NCI-H82 treated with DMSO at 0.1 percent for 48 hours (cell line): ENCODE measurements around the gene PACRG.

Experiments used
- DNase-seq: peaks from one replicate; lab custom pipeline; 2025; ENCODE audit not compliant: unreplicated experiment; lab: John Stamatoyannopoulos, UW

Gene PACRG

GRCh38 chr6:163229050-163229449 lies 501.3 kb downstream of the PACRG start:
- no peak for DNase-seq

- DNase-seq, result no peak
Observed at GRCh38 chr6:163230901-163231300, 503.1 kb downstream of the PACRG start.

DNA sequence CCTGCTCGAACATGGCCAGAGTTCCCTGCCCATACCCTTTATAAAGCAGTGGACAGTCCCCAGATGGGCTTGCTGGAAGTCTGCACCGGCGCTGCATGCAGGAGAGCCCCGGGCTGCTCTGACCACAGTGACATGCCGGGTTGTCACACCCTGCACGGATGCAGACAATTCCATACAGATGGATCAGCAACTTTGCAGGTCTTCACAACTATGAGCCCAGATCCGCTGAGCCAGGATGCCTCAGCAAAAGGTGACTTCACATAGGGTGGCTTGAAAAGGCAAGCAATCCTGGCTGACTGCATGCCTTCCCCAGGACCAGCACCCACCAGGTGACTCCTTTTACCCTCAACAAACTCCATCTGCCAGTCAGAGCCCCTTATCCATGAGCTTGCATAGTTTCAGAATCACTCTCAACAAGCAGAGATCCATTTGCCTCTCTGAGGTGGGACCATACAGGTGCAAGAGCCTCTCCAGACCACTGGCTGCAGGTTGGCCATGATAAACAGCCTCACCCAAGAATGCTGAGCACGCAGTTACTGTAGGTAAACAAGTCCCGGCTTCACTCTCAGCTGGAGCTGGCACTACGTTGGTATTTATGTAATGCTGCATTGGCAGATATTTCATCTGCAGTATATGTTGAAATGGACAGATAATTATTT lies 503.7 kb downstream of the PACRG start:
- no peak for DNase-seq

- no peak for DNase-seq
Observed at GRCh38 chr6:163232015-163232523, 504.3 kb downstream of the PACRG start.

- DNase-seq, result no peak
Observed at GRCh38 chr6:163232649-163233048, 504.9 kb downstream of the PACRG start.

- DNase-seq, result no peak
Observed at GRCh38 chr6:163237110-163237509, 509.3 kb downstream of the PACRG start.

DNA sequence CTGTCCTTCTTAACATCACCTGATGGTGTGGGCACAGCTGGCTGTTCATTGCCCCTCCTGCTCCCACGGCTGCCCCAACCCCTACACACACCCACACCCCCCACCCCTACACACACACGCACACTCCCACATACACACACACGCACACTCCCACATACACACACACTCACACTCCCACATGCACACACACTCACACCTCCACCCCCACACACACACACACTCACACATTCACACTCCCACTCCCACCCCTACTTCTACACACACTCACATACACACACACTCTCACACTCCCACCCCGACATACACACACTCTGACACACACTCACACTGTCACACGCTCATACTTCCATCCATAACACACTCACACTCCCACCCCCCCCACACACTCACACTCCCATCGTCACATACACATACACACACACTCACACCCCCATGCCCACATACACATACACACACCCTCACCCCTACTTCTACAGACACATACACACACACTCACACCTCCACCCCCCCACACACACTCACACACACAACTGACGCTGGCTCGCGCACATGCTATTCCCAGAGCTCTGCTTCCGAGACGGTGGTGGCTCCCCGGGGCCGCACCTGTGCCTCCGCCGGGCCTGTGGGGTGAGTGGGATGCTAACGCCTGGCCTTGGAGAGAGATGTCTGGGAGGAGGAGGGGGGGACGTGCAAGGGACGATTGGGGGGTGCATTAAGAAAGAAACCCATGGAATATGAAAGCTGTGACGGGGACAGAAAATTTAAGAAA lies 512.0 kb downstream of the PACRG start:
- DNase-seq, result no peak

DNA sequence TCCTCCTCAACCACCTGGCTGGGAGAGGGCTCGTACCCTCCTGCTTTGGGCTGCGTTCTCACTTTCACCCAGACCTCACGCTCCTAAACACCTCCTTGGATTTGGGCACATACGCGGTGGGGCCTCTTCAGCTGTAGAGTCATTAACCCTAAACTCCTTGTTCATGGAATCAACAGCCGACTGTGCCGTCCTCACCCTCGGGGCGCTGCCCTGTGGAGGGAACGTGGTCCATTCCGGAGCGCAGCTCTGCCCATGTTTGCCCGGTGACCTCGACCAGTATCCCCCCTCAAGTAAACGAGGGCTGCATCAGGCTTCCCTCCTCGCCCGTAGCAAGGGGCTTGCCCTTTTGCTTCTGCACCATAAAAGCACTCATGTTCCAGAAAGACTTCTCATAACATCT lies 512.8 kb downstream of the PACRG start:
- no peak for DNase-seq

DNA sequence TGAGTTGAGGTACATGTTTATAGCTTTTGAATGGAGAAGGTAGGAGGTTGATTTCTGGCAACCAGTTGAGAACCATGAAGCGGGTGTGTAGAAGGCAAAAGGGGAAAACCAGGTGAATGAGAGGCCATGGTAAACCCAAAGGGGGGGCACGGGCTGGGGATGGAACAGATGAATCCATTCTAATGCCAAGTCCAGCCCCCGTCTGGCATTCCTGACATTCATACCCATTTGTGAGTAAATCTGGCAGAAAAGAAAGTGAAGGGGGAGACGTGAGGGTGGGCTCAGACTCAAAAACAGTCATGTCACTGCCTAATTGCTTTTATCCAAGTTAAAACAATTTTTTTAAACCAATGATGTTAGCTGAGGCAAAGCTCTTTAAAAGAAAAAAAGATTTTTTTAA lies 513.9 kb downstream of the PACRG start:
- DNase-seq, result no peak

GRCh38 chr6:163243083-163243482 lies 515.3 kb downstream of the PACRG start:
- no peak for DNase-seq

- DNase-seq, result no peak
Observed at GRCh38 chr6:163243692-163244589, 516.2 kb downstream of the PACRG start.

GRCh38 chr6:163248051-163248450 lies 520.3 kb downstream of the PACRG start:
- no peak for DNase-seq

- DNase-seq, result no peak
Observed at GRCh38 chr6:163249651-163250101, 521.9 kb downstream of the PACRG start.

GRCh38 chr6:163250116-163250515 lies 522.3 kb downstream of the PACRG start:
- no peak for DNase-seq

DNA sequence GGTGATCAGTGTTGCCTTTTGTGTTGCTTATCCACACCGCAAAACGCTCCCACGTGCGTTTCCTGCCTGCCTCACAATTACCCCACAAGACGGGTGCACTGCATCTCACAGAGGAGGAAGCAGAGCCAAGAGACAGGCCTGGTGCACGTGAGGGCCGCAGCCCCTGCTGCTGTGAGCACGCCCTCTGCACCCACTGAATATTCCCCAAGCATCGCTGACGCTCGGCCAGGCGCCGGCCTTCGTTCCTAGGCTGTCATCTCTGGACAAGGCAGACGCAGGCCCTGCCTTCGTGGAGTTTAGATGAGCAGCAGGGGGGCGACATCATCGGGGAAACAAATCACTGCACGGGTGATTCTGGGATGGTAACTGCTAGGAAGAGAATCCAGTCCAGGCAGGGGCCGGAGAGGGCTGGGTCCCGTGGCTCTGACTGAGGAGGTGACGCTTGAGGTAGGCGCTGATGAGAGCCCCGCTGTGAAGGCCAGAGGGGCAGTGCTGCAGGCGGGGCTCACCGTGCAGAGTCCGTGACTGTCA lies 524.4 kb downstream of the PACRG start:
- DNase-seq, result no peak

DNA sequence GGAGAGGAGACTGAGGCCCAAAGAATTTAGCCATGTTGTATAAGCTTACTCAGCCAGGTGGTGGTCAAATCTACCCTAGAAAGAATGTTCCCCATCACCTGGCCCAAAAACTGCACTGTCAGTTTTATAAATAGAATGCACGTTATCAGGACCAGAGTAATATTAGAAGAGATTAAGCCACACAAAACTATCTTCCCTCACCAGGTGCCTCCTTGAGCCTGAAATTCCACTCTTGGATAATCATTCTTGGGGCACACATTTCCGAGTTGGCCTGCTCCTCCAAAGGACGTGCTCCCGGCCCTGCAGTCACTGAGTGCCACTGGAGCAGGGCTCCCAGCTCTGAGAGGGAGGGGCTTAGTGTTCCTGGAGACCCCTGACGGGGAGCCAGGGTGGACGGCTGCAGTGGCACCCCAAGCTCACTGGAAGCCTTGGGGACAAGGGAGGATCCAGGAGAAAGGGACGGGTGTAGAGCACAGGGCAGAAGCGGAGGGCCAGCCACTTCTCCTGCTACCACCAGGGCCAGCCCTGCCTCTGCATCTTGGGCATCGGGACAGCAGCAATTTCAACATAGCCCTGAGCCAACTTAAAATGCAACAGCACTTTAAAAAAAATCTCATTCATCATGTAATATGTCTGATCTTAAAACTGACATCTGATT lies 525.9 kb downstream of the PACRG start:
- no peak for DNase-seq

DNA sequence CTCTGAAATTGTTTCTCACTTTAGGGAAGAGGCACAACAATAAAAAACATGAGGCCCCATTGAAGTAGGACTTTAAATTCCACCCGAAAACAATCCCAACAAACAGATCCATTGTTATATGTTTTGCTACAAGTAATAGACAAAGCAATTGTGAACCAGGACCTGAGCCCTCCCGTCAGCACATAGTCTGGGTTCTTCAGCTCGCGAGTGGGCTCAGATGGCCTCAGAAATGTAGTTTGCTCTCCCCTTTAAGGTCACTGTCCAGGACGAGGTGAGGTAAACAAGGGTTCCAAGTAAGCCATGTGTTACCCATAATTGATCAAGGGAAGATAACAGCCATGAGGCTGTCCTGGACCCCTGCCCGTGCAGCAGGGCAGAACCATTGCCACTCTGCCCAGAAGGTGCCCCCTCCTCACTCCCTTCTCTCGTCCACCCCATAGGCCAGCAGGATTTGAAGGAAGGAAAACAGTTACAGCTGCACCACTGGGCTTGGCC lies 526.6 kb downstream of the PACRG start:
- no peak for DNase-seq

GRCh38 chr6:163255265-163255664 lies 527.5 kb downstream of the PACRG start:
- DNase-seq, result no peak

DNA sequence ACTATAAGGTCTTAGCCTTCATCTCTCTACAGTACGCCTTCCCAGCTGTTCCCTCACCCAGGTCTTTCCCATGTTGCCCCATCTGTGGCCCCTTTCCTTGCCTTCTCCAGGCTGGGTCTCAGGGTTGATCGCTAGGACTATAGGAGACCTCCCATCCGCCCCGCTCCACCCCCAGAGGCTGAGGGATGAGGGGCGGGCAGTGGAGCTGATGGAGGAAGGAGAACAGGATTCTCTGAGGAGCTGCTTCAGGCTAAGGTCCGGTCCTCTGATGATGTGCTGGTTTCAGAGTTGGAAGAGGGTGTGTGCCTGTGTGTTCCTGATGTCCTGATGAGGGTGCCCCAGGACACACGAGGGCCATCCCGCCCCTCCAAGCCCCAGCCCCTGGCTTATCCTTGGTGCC lies 531.9 kb downstream of the PACRG start:
- no peak for DNase-seq

- DNase-seq, result no peak
Observed at GRCh38 chr6:163260111-163260895, 532.5 kb downstream of the PACRG start.
